GM23338 (cell line): ENCODE measurements around the gene TMPRSS15. TPM values are rescaled to one million over a fixed set of nuclear protein-coding genes. Genes with fewer than 3 reads are reported as not detected.

Source experiments
- ATAC-seq: fragments of 200-7000 bp; cut with Tn5 transposase; 3 replicates; pipeline ENCODE4 v1.9.1; 2020
- DNase-seq: peaks from one replicate; pipeline ENCODE4 v3.0.0-alpha.2; 2015; ENCODE audit warnings: low spot score
- H2AFZ ChIP-seq: fragments of 200-600 bp; sonication (generic); 2 replicates; pipeline ENCODE4 v1.8.0; 2016; ENCODE audit warnings: antibody characterized with exemption, mild to moderate bottlenecking, moderate library complexity
- H3F3A ChIP-seq: fragments of 200-600 bp; sonication (generic); replicated peaks from 2 replicates; pipeline ENCODE4 v1.8.0; 2017; ENCODE audit warnings: antibody characterized with exemption, mixed run types, low read depth
- H3K27ac ChIP-seq: fragments of 200-600 bp; sonication (generic); 2 replicates; pipeline ENCODE4 v1.6.1; 2016; ENCODE audit warnings: low read depth
- H3K27me3 ChIP-seq: fragments of 200-600 bp; sonication (generic); 2 replicates; pipeline ENCODE4 v1.8.0; 2016; ENCODE audit warnings: mild to moderate bottlenecking, mixed run types, moderate library complexity; ENCODE audit not compliant: insufficient read depth
- H3K36me3 ChIP-seq: fragments of 200-600 bp; sonication (generic); 2 replicates; pipeline ENCODE4 v1.8.0; 2016; ENCODE audit warnings: mild to moderate bottlenecking; ENCODE audit not compliant: insufficient read depth
- H3K4me1 ChIP-seq: fragments of 200-600 bp; sonication (generic); 2 replicates; pipeline ENCODE4 v1.8.0; 2016; ENCODE audit warnings: mild to moderate bottlenecking, moderate library complexity; ENCODE audit not compliant: insufficient read depth
- H3K4me2 ChIP-seq: fragments of 200-600 bp; sonication (generic); 2 replicates; pipeline ENCODE4 v1.7.1; 2017; ENCODE audit warnings: mixed run types
- H3K4me3 ChIP-seq: fragments of 200-600 bp; sonication (generic); 2 replicates; pipeline ENCODE4 v1.6.1; 2016; ENCODE audit warnings: mixed run types
- H3K79me2 ChIP-seq: fragments of 200-600 bp; sonication (generic); replicated peaks from 2 replicates; pipeline ENCODE4 v1.8.0; 2017; ENCODE audit warnings: mild to moderate bottlenecking; ENCODE audit not compliant: insufficient read depth
- H3K9me2 ChIP-seq: fragments of 200-600 bp; sonication (generic); 2 replicates; pipeline ENCODE4 v1.8.0; 2017; ENCODE audit not compliant: insufficient read depth
- H4K20me1 ChIP-seq: fragments of 200-600 bp; sonication (generic); replicated peaks from 2 replicates; pipeline ENCODE4 v1.8.0; 2017; ENCODE audit warnings: mild to moderate bottlenecking; ENCODE audit not compliant: insufficient read depth
- H3K27ac Mint-ChIP-seq: 2 replicates; pipeline ENCODE4 v1.8.0; 2020; ENCODE audit warnings: inconsistent platforms, mild to moderate bottlenecking, moderate library complexity, mixed read lengths
- H3K27me3 Mint-ChIP-seq: 3 replicates; pipeline ENCODE4 v1.8.0; 2022; ENCODE audit warnings: low read depth, mild to moderate bottlenecking, moderate library complexity, mixed read lengths, inconsistent platforms; ENCODE audit not compliant: insufficient read depth, poor library complexity
- H3K36me3 Mint-ChIP-seq: 3 replicates; pipeline ENCODE4 v1.8.0; 2021; ENCODE audit warnings: low read depth, mild to moderate bottlenecking, inconsistent platforms, moderate library complexity, mixed read lengths
- H3K4me1 Mint-ChIP-seq: 3 replicates; pipeline ENCODE4 v1.8.0; 2020; ENCODE audit warnings: mild to moderate bottlenecking, inconsistent platforms, mixed read lengths
- H3K4me3 Mint-ChIP-seq: 3 replicates; pipeline ENCODE4 v1.8.0; 2021; ENCODE audit warnings: moderate library complexity, mild to moderate bottlenecking, inconsistent platforms, mixed read lengths
- H3K9me3 Mint-ChIP-seq: 3 replicates; pipeline ENCODE4 v1.8.0; 2020; ENCODE audit warnings: moderate library complexity, mild to moderate bottlenecking, inconsistent platforms, mixed read lengths
- CREB1 ChIP-seq: fragments of 250-450 bp; sonication (Bioruptor Pico); IDR thresholded peaks from 2 replicates; pipeline ENCODE4 v1.5.0; 2020; ENCODE audit warnings: low read depth, mild to moderate bottlenecking, moderate library complexity
- EZH2 ChIP-seq: fragments of 200-600 bp; sonication (generic); IDR thresholded peaks from one replicate; pipeline ENCODE4 v1.8.0; 2017; ENCODE audit warnings: antibody characterized with exemption, mild to moderate bottlenecking, low read depth; ENCODE audit not compliant: unreplicated experiment
- EZH2phosphoT487 ChIP-seq: fragments of 200-600 bp; sonication (generic); IDR thresholded peaks from one replicate; pipeline ENCODE4 v1.8.1; 2018; ENCODE audit warnings: antibody characterized with exemption; ENCODE audit not compliant: unreplicated experiment
- JUNB ChIP-seq: IDR thresholded peaks from one replicate; pipeline ENCODE4 v1.6.1; 2016; ENCODE audit warnings: antibody characterized with exemption; ENCODE audit not compliant: unreplicated experiment
- NANOG ChIP-seq: IDR thresholded peaks from 2 replicates; pipeline ENCODE4 v1.6.1; 2016; ENCODE audit warnings: antibody characterized with exemption, borderline replicate concordance
- POLR2AphosphoS5 ChIP-seq: IDR thresholded peaks from 2 replicates; pipeline ENCODE4 v1.6.1; 2016; ENCODE audit warnings: antibody characterized with exemption, low read depth
- STAT1 ChIP-seq: IDR thresholded peaks from one replicate; pipeline ENCODE4 v1.6.1; 2016; ENCODE audit warnings: antibody characterized with exemption; ENCODE audit not compliant: unreplicated experiment
- ZNF114 ChIP-seq: fragments of 250-450 bp; sonication (Bioruptor Pico); IDR thresholded peaks from 2 replicates; pipeline ENCODE4 v1.5.0; 2020; ENCODE audit warnings: mild to moderate bottlenecking, moderate library complexity
- ZNF331 ChIP-seq: fragments of 250-450 bp; sonication (Bioruptor Pico); IDR thresholded peaks from 2 replicates; pipeline ENCODE4 v1.5.0; 2020; ENCODE audit warnings: low read depth, mild to moderate bottlenecking, moderate library complexity
- polyA plus RNA-seq: library from polyadenylated mRNA; unstranded; fragments of >200 nt; fragmentation: Nextera tagmentation; extraction: Ambion mirVana; gene quantifications from 2 replicates; pipeline ENCODE4 v1.2.1, GENCODE V29; 2016
- total RNA-seq: library from RNA; depleted of rRNA; stranded (reverse); fragments of >200 nt; shearing (Covaris generic); gene quantifications from 2 replicates; pipeline ENCODE4 v1.2.3, GENCODE V29; 2014
- TF ChIP-seq, protein P1 (sequence below): fragments of 250-450 bp; sonication (Bioruptor Pico); IDR thresholded peaks from 2 replicates; pipeline ENCODE4 v1.5.0; 2020; ENCODE audit warnings: mild to moderate bottlenecking, moderate library complexity
- TF ChIP-seq, protein P2 (sequence below), 2 experiments: fragments of 200-600 bp in 1 of 2; sonication (generic) in 1 of 2; conservative IDR thresholded peaks; 2 replicates each; pipeline versions ENCODE4 v1.5.1 to v1.6.1; 2016 to 2017; ENCODE audit warnings: antibody characterized with exemption in 2 of 2, low read depth in 2 of 2, mild to moderate bottlenecking in 2 of 2, moderate library complexity in 1 of 2
- TF ChIP-seq, protein P3 (sequence below): IDR thresholded peaks from one replicate; pipeline ENCODE4 v1.6.1; 2018; ENCODE audit warnings: antibody characterized with exemption; ENCODE audit not compliant: unreplicated experiment
- TF ChIP-seq, protein P4 (sequence below): IDR thresholded peaks from 2 replicates; pipeline ENCODE4 v1.6.1; 2016; ENCODE audit warnings: antibody characterized with exemption

TMPRSS15 gene
- total and polyA plus RNA-seq, 2 experiments from 2014 or later, result not detected

DNA sequence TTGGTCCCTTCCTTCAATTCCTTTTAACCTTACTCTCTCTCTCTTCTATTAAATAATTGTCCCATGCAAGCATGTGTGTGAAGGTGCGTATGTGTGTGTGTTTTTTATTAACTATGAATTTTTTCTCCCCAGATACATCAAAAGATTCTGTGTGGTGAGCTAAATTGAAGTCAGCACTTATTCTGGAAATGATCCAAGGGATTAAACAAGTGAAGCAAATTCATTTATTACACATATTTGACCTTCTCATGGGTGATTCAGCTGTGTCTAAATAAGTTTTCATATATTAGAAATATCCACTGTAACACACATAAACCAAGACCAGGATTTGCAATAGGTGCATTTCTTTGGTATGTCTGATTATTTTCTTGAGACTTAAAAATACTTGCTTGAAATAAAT, 134.7 kb downstream of the TMPRSS15 start:
- Histone ChIP-seq H3K4me3 (no peak overlapping the region), H3K27ac (no peak overlapping the region), H3K4me2 (no peak overlapping the region), H3K4me1 (no peaks in the 10 kb centered on the region), H2AFZ (no peak overlapping the region), H3K27me3 (no peaks in the 10 kb centered on the region), H3F3A (no peaks in the 10 kb centered on the region), H4K20me1 (no peaks in the 10 kb centered on the region), H3K36me3 (no peaks in the 10 kb centered on the region), H3K9me2 (no peaks in the 10 kb centered on the region), H3K79me2 (no peaks in the 10 kb centered on the region)
- Mint-ChIP-seq H3K27ac (no peak overlapping the region), H3K4me1 (no peaks in the 10 kb centered on the region), H3K9me3 (no peaks in the 10 kb centered on the region), H3K36me3 (no peaks in the 10 kb centered on the region), H3K4me3 (no peak overlapping the region), H3K27me3 (no peaks in the 10 kb centered on the region)
- DNase-seq (no peak), ATAC-seq (no peak)
- TF ChIP-seq STAT1, result no peak
- TF ChIP-seq ZNF331, result no peak
- no peak for TF ChIP-seq EZH2phosphoT487
- TF ChIP-seq, protein P1, sequence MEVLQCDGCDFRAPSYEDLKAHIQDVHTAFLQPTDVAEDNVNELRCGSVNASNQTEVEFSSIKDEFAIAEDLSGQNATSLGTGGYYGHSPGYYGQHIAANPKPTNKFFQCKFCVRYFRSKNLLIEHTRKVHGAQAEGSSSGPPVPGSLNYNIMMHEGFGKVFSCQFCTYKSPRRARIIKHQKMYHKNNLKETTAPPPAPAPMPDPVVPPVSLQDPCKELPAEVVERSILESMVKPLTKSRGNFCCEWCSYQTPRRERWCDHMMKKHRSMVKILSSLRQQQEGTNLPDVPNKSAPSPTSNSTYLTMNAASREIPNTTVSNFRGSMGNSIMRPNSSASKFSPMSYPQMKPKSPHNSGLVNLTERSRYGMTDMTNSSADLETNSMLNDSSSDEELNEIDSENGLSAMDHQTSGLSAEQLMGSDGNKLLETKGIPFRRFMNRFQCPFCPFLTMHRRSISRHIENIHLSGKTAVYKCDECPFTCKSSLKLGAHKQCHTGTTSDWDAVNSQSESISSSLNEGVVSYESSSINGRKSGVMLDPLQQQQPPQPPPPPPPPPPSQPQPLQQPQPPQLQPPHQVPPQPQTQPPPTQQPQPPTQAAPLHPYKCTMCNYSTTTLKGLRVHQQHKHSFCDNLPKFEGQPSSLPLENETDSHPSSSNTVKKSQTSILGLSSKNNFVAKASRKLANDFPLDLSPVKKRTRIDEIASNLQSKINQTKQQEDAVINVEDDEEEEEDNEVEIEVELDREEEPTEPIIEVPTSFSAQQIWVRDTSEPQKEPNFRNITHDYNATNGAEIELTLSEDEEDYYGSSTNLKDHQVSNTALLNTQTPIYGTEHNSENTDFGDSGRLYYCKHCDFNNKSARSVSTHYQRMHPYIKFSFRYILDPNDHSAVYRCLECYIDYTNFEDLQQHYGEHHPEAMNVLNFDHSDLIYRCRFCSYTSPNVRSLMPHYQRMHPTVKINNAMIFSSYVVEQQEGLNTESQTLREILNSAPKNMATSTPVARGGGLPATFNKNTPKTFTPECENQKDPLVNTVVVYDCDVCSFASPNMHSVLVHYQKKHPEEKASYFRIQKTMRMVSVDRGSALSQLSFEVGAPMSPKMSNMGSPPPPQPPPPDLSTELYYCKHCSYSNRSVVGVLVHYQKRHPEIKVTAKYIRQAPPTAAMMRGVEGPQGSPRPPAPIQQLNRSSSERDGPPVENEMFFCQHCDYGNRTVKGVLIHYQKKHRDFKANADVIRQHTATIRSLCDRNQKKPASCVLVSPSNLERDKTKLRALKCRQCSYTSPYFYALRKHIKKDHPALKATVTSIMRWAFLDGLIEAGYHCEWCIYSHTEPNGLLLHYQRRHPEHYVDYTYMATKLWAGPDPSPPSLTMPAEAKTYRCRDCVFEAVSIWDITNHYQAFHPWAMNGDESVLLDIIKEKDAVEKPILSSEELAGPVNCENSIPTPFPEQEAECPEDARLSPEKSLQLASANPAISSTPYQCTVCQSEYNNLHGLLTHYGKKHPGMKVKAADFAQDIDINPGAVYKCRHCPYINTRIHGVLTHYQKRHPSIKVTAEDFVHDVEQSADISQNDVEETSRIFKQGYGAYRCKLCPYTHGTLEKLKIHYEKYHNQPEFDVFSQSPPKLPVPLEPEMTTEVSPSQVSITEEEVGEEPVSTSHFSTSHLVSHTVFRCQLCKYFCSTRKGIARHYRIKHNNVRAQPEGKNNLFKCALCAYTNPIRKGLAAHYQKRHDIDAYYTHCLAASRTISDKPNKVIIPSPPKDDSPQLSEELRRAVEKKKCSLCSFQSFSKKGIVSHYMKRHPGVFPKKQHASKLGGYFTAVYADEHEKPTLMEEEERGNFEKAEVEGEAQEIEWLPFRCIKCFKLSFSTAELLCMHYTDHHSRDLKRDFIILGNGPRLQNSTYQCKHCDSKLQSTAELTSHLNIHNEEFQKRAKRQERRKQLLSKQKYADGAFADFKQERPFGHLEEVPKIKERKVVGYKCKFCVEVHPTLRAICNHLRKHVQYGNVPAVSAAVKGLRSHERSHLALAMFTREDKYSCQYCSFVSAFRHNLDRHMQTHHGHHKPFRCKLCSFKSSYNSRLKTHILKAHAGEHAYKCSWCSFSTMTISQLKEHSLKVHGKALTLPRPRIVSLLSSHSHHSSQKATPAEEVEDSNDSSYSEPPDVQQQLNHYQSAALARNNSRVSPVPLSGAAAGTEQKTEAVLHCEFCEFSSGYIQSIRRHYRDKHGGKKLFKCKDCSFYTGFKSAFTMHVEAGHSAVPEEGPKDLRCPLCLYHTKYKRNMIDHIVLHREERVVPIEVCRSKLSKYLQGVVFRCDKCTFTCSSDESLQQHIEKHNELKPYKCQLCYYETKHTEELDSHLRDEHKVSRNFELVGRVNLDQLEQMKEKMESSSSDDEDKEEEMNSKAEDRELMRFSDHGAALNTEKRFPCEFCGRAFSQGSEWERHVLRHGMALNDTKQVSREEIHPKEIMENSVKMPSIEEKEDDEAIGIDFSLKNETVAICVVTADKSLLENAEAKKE, result no peak
- TF ChIP-seq, protein P2, sequence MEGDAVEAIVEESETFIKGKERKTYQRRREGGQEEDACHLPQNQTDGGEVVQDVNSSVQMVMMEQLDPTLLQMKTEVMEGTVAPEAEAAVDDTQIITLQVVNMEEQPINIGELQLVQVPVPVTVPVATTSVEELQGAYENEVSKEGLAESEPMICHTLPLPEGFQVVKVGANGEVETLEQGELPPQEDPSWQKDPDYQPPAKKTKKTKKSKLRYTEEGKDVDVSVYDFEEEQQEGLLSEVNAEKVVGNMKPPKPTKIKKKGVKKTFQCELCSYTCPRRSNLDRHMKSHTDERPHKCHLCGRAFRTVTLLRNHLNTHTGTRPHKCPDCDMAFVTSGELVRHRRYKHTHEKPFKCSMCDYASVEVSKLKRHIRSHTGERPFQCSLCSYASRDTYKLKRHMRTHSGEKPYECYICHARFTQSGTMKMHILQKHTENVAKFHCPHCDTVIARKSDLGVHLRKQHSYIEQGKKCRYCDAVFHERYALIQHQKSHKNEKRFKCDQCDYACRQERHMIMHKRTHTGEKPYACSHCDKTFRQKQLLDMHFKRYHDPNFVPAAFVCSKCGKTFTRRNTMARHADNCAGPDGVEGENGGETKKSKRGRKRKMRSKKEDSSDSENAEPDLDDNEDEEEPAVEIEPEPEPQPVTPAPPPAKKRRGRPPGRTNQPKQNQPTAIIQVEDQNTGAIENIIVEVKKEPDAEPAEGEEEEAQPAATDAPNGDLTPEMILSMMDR (conservative IDR thresholded peaks at IDR 0.05; ENCODE audit: low read depth in 2 of 2), result no peak
- no peak for TF ChIP-seq JUNB
- no peak for TF ChIP-seq NANOG
- TF ChIP-seq, protein P3, sequence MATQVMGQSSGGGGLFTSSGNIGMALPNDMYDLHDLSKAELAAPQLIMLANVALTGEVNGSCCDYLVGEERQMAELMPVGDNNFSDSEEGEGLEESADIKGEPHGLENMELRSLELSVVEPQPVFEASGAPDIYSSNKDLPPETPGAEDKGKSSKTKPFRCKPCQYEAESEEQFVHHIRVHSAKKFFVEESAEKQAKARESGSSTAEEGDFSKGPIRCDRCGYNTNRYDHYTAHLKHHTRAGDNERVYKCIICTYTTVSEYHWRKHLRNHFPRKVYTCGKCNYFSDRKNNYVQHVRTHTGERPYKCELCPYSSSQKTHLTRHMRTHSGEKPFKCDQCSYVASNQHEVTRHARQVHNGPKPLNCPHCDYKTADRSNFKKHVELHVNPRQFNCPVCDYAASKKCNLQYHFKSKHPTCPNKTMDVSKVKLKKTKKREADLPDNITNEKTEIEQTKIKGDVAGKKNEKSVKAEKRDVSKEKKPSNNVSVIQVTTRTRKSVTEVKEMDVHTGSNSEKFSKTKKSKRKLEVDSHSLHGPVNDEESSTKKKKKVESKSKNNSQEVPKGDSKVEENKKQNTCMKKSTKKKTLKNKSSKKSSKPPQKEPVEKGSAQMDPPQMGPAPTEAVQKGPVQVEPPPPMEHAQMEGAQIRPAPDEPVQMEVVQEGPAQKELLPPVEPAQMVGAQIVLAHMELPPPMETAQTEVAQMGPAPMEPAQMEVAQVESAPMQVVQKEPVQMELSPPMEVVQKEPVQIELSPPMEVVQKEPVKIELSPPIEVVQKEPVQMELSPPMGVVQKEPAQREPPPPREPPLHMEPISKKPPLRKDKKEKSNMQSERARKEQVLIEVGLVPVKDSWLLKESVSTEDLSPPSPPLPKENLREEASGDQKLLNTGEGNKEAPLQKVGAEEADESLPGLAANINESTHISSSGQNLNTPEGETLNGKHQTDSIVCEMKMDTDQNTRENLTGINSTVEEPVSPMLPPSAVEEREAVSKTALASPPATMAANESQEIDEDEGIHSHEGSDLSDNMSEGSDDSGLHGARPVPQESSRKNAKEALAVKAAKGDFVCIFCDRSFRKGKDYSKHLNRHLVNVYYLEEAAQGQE, result no peak
- no peak for TF ChIP-seq POLR2AphosphoS5
- TF ChIP-seq CREB1, result no peak
- no peak for TF ChIP-seq ZNF114 (CRISPR knock-in tag)
- TF ChIP-seq, protein P4, sequence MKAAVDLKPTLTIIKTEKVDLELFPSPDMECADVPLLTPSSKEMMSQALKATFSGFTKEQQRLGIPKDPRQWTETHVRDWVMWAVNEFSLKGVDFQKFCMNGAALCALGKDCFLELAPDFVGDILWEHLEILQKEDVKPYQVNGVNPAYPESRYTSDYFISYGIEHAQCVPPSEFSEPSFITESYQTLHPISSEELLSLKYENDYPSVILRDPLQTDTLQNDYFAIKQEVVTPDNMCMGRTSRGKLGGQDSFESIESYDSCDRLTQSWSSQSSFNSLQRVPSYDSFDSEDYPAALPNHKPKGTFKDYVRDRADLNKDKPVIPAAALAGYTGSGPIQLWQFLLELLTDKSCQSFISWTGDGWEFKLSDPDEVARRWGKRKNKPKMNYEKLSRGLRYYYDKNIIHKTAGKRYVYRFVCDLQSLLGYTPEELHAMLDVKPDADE, result no peak
- no peak for TF ChIP-seq EZH2
